Endodermal cell (in vitro differentiated cells): Measurements from ENCODE around the gene MPP7. TPM values are rescaled to one million over a fixed set of nuclear protein-coding genes. Genes with fewer than 3 reads are reported as not detected.
"Not testable (repeated sequence)": the region's sequence is repeated elsewhere in the genome, so short reads cannot be mapped to it uniquely, and the experiment has no call there.

Source experiments
- DNase-seq: peaks from one replicate; pipeline ENCODE4 v3.0.0-alpha.2; 2017
- H3K27ac ChIP-seq: 2 replicates; pipeline ENCODE4 v1.5.1; 2013; ENCODE audit warnings: mild to moderate bottlenecking, low read depth, low read length, moderate library complexity
- H3K27me3 ChIP-seq: 2 replicates; pipeline ENCODE4 v1.6.1; 2013; ENCODE audit warnings: mild to moderate bottlenecking, low read length, moderate library complexity; ENCODE audit not compliant: insufficient read depth, control insufficient read depth, poor library complexity, severe bottlenecking
- H3K36me3 ChIP-seq: 2 replicates; pipeline ENCODE4 v1.7.0; 2013; ENCODE audit warnings: mild to moderate bottlenecking, low read length, moderate library complexity; ENCODE audit not compliant: control insufficient read depth, insufficient read depth
- H3K4me1 ChIP-seq: one replicate; pipeline ENCODE4 v1.7.0; 2013; ENCODE audit warnings: low read length; ENCODE audit not compliant: control insufficient read depth, insufficient read depth
- H3K4me3 ChIP-seq: 2 replicates; pipeline ENCODE4 v1.5.1; 2013; ENCODE audit warnings: mild to moderate bottlenecking, low read length, moderate library complexity
- H3K9ac ChIP-seq: 2 replicates; pipeline ENCODE4 v1.6.1; 2013; ENCODE audit warnings: mild to moderate bottlenecking, low read length, moderate library complexity; ENCODE audit not compliant: poor library complexity, severe bottlenecking; ENCODE audit errors: extremely low read depth
- H3K9me3 ChIP-seq: 2 replicates; pipeline ENCODE4 v1.6.1; 2013; ENCODE audit warnings: mild to moderate bottlenecking, low read length, moderate library complexity; ENCODE audit not compliant: control insufficient read depth
- H3K27ac Mint-ChIP-seq: 2 replicates; pipeline ENCODE4 v1.8.0; 2020; ENCODE audit warnings: mixed read lengths
- H3K27me3 Mint-ChIP-seq: 2 replicates; pipeline ENCODE4 v1.8.0; 2021; ENCODE audit warnings: mild to moderate bottlenecking, mixed read lengths; ENCODE audit not compliant: insufficient read depth
- H3K36me3 Mint-ChIP-seq: 2 replicates; pipeline ENCODE4 v1.8.0; 2020; ENCODE audit warnings: low read depth, mixed read lengths
- H3K4me1 Mint-ChIP-seq: 2 replicates; pipeline ENCODE4 v1.8.0; 2020; ENCODE audit warnings: mixed read lengths
- H3K4me3 Mint-ChIP-seq: 2 replicates; pipeline ENCODE4 v1.8.0; 2020; ENCODE audit warnings: mild to moderate bottlenecking, moderate library complexity, mixed read lengths
- H3K9me3 Mint-ChIP-seq: 2 replicates; pipeline ENCODE4 v1.8.0; 2020; ENCODE audit warnings: mild to moderate bottlenecking, mixed read lengths
- CTCF ChIP-seq: fragments of 200-600 bp; sonication (generic); conservative IDR thresholded peaks from 2 replicates; pipeline ENCODE4 v1.5.0; 2021; ENCODE audit warnings: antibody characterized with exemption, mild to moderate bottlenecking
- WGBS, 2 experiments: methylation state at CpG; one replicate each; pipeline versions ENCODE4 v1.1.5 to v1.1.7; 2013; ENCODE audit warnings: missing lambda C conversion rate in 2 of 2, mixed read lengths in 1 of 2; ENCODE audit not compliant: insufficient coverage in 1 of 2, insufficient read length in 1 of 2; 5-methylcytosine and 5-hydroxymethylcytosine counted together
- total RNA-seq, 2 donors: library from RNA; stranded (reverse); fragmentation: NEBNext Ultra II Directional in 1 of 2; extraction: Animal tissue kit (Norgen Biotek cat#: 25700) in 1 of 2; gene quantifications; 2 replicates in 1 of 2; 3 replicates in 1 of 2; pipeline ENCODE4 v1.2.1, GENCODE V29; 2021

MPP7 gene
- total RNA-seq, 2 donors from 2014 or later: 5.5 to 7.7 TPM

- 87 to 90% methylated on average over 3 of the region's 3 CpGs for WGBS, 2 experiments
Observed at GRCh38 chr10:28320090-28320489, 17.2 kb upstream of the MPP7 start.

GRCh38 chr10:28319061-28319460, 16.2 kb upstream of the MPP7 start:
- not testable (repeated sequence) for H3K36me3 Mint-ChIP-seq, H3K9me3 Mint-ChIP-seq
- H3K27me3 Mint-ChIP-seq: peaks cover 16% of the 10 kb centered on the region

More at GRCh38 chr10:28320090-28320489, 17.2 kb upstream of the MPP7 start:
- H3K36me3 Mint-ChIP-seq: no peaks in the 10 kb centered on the region
- TF ChIP-seq CTCF: no peak
- no peak overlapping the region for H3K4me3 ChIP-seq
- H3K9ac ChIP-seq: no peak overlapping the region
- H3K4me3 Mint-ChIP-seq: no peak overlapping the region
- H3K27ac ChIP-seq: no peak overlapping the region
- no peak overlapping the region for H3K27ac Mint-ChIP-seq
- no peaks in the 10 kb centered on the region for H3K27me3 ChIP-seq
- H3K27me3 Mint-ChIP-seq: peaks cover 14% of the 10 kb centered on the region
- DNase-seq: no peak
- H3K36me3 ChIP-seq: no peaks in the 10 kb centered on the region
- H3K9me3 Mint-ChIP-seq: no peaks in the 10 kb centered on the region
- H3K4me1 ChIP-seq: no peaks in the 10 kb centered on the region
- H3K9me3 ChIP-seq: no peaks in the 10 kb centered on the region
- H3K4me1 Mint-ChIP-seq: no peaks in the 10 kb centered on the region

GRCh38 chr10:28318626-28319025, 15.8 kb upstream of the MPP7 start:
- H3K27ac ChIP-seq: no peak overlapping the region
- no peaks in the 10 kb centered on the region for H3K9me3 ChIP-seq
- H3K9ac ChIP-seq: no peak overlapping the region
- H3K4me3 ChIP-seq: no peak overlapping the region
- no peak for TF ChIP-seq CTCF
- H3K36me3 ChIP-seq: no peaks in the 10 kb centered on the region
- 33 to 73% methylated on average over 1 of the region's 1 CpG for WGBS, 2 experiments
- Mint-ChIP-seq H3K9me3 (no peaks in the 10 kb centered on the region), H3K27ac (no peak overlapping the region), H3K4me3 (no peak overlapping the region), H3K4me1 (no peaks in the 10 kb centered on the region), H3K27me3 (peaks cover 16% of the 10 kb centered on the region), H3K36me3 (no peaks in the 10 kb centered on the region)
- no peak for DNase-seq
- no peaks in the 10 kb centered on the region for H3K4me1 ChIP-seq
- no peaks in the 10 kb centered on the region for H3K27me3 ChIP-seq

More at GRCh38 chr10:28319061-28319460, 16.2 kb upstream of the MPP7 start:
- not testable (repeated sequence) for H3K4me1 Mint-ChIP-seq, DNase-seq, H3K27me3 ChIP-seq, H3K27ac Mint-ChIP-seq, H3K27ac ChIP-seq, H3K4me3 Mint-ChIP-seq, H3K9me3 ChIP-seq, H3K36me3 ChIP-seq, H3K4me1 ChIP-seq, H3K9ac ChIP-seq, H3K4me3 ChIP-seq

GRCh38 chr10:28317760-28318159, 14.9 kb upstream of the MPP7 start:
- Mint-ChIP-seq H3K27ac (no peak overlapping the region), H3K36me3 (no peaks in the 10 kb centered on the region), H3K4me1 (no peaks in the 10 kb centered on the region), H3K9me3 (no peaks in the 10 kb centered on the region), H3K27me3 (peaks cover 19% of the 10 kb centered on the region), H3K4me3 (no peak overlapping the region)
- Histone ChIP-seq H3K27me3 (no peaks in the 10 kb centered on the region), H3K36me3 (no peaks in the 10 kb centered on the region), H3K27ac (no peak overlapping the region), H3K9ac (no peak overlapping the region), H3K4me1 (no peaks in the 10 kb centered on the region), H3K4me3 (no peak overlapping the region), H3K9me3 (no peaks in the 10 kb centered on the region)
- 93 to 95% methylated on average over 5 to 7 of the region's 7 CpGs for WGBS, 2 experiments
- no peak for DNase-seq
- TF ChIP-seq CTCF: no peak
